ENCODE results near the gene ECSIT.
A peak's percentile ranks its signal among the peaks of the same experiment; 100 is the strongest.

ECSIT gene

DNA sequence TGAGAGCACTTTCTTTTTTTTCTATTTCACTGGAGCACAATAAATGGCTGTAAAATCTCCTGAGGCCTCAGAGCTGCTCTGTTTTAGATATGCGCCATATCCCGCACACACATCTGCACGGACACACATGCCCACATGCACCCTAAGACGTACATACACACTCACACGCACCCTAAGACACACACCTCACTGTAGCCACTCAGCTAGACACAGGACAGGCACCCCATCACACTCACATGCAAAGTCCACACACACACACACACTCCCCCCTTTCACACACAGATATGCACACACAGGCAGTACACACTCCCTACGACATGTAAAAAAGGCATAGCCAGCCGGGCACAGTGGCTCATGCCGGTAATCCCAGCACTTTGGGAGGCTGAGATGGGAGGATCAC, 21.3 kb upstream of the ECSIT start:
- DNase-seq (ENCODE audit: low read depth), result no peak

DNA sequence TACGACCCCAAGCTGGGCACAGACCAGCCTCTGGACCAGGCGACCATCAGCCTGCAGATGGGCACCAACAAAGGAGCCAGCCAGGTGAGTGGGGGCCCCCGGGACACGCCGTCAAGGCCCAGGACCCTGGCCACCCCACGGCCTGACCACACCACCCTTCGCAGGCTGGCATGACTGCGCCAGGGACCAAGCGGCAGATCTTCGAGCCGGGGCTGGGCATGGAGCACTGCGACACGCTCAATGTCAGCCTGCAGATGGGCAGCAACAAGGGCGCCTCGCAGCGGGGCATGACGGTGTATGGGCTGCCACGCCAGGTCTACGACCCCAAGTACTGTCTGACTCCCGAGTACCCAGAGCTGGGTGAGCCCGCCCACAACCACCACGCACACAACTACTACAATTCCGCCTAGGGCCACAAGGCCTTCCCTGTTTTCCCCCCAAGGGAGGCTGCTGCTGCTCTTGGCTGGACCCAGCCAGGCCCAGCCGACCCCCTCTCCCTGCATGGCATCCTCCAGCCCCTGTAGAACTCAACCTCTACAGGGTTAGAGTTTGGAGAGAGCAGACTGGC, 20.5 kb upstream of the ECSIT start:
- no peak for DNase-seq (ENCODE audit: low read depth)

DNA sequence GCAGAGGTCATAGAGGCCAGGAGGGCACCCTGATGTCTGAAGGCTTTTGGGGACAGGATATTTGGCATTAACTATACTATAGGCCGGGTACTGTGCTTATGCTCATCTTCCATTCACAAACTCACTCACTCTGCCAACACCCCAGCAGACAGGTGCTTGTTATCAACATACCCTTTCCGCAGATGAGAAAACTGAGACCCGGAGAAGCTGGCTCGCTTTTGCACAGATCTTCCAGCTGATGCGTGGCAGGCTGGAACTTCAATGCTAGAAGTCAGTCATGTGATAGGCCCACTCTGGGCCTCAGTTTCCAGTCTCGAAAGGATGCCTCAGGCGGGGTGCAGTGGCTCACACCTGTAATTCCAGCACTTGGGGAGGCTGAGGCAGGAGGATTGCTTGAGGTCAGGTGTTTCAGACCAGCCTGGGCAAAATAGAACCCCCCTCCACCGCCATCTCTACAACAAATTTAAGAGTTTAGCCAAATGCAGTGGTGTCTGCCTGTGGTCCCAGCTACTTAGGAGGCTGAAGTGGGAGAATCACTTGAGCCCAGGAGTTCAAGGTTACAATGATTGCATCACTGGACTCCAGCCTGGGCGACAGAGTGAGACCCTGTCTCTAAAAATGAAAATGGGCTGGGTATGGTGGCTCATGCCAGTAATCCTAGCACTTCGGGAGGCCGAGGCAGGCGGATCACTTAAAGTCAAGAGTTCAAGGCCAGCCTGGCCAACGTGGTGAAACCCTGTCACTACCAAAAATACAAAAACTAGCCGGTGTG, 19.2 kb upstream of the ECSIT start:
- no peak for DNase-seq (ENCODE audit: low read depth)

GRCh38 chr19:11541238-11541637, 12.3 kb upstream of the ECSIT start:
- no peak for DNase-seq (ENCODE audit: low read depth)

DNA sequence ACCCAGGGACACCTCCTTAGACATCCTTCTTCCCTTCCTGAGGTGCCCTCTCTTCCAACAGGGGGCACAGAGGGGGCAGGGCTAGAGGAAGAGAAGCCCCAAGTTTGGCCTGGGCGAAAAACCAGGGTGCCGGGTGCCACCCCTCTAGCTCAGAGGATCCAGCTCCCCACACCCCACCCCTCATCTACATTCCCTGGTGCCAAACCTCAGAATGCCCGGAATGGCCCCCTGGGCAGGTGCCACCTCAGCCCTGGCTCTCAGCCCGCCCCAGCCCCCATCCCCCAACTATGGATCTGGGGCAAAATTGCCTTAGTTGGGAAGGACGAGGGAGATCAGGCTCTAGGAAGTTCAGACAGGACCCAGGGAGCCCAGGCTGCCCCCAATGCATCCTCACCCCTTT, 11.7 kb upstream of the ECSIT start:
- DNase-seq (ENCODE audit: low read depth), result no peak

DNA sequence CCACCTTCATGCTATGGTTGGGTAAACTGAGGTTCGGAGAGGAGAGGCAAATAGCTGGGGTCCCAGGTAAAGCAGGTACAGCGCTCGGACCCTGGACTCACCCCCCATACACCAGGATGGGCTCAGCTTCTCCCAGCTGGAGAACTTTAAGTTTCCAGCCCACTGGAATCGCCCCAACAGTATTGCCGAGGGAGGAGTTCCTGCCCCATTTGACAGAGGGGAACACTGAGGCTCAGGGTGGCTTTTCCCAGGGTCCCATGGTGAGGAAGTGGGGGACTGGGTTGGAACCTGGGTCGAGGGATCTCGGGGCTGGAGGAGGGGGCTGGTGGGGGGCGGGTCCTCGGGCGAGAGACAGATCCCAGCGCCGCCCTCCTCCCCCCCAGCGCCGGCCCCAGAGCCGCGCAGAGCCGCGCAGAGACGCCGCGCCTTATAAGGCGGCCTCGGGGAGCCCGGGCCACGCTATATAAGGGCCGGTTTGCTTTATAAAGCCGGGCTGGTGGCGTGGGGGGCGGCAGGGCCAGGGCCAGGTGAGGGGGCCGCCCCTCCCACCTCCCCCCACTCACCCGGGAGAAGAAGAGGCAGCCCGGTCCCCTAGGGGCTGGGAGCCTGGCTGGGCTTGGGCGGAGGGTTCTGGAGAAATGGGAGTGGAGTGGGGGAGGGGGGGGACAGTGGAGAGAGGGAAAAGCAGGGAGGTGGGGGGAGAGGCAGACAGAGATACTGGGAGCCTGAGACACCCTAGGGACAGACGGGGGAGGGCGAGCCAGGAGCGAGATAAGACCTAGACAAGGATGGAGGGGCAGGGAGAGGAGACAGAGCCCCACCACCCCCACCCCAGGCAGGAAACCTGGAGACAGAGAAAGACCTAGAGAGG, 10.8 kb upstream of the ECSIT start:
- DNase-seq (ENCODE audit: low read depth), result no peak

- no peak for DNase-seq (ENCODE audit: low read depth)
Measured at GRCh38 chr19:11538232-11539036, 9.5 kb upstream of the ECSIT start, which contains the start of gene CNN1. Gene CNN1, plus strand, starts transcription at chr19:11538851. Its CDS starts 77 bp downstream, at chr19:11538928.

- peak; percentile 80 for DNase-seq (ENCODE audit: low read depth)
Measured at GRCh38 chr19:11535792-11536595, 7.1 kb upstream of the ECSIT start.

- no peak for DNase-seq (ENCODE audit: low read depth)
Measured at GRCh38 chr19:11534948-11535347, 6.0 kb upstream of the ECSIT start.

GRCh38 chr19:11534538-11534937, 5.6 kb upstream of the ECSIT start:
- DNase-seq (ENCODE audit: low read depth), result no peak

- peak; percentile 19 for DNase-seq (ENCODE audit: low read depth)
Measured at GRCh38 chr19:11530432-11530831, 1.5 kb upstream of the ECSIT start.

DNA sequence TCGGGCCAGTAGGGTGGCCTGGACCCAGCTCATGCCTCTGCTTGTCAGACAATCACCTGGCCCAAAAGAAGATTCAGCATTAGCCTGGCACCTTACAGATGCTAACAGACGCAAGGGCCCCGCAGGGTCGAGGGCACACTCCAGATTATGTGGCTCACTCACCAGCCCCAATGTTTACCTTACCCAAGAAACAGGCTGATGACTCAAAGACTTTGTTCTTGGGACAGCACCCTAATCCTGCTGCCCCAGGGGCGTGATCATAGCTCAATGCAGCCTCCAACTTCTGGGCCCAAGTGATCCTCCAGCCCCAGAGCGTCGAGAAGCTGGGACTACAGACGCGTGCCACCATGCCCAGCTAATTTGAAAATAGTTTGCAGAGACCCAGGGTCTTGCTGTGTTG, 9.8 kb downstream of the ECSIT start:
- DNase-seq (ENCODE audit: low read depth), result no peak

DNA sequence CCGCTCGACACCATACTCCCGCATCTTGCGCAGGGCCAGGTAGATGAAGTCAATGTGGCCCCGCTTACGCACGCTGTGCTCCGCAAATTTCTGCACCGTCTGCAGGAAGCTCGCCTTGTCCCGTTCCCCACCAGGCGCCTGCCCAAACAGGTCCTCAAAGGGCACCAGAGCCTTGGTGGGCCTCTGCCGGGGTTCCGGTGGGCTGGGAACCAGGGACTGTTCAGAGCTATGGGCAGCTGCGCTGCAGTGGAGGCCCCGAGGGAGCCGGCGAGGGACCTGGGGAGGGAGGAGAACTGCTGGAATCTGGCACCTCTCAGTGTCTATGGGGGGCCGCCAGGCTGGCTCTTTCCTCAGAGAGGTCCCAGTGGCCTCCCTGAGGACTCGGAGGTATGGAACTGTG, 15.0 kb downstream of the ECSIT start:
- DNase-seq (ENCODE audit: low read depth), result no peak

DNA sequence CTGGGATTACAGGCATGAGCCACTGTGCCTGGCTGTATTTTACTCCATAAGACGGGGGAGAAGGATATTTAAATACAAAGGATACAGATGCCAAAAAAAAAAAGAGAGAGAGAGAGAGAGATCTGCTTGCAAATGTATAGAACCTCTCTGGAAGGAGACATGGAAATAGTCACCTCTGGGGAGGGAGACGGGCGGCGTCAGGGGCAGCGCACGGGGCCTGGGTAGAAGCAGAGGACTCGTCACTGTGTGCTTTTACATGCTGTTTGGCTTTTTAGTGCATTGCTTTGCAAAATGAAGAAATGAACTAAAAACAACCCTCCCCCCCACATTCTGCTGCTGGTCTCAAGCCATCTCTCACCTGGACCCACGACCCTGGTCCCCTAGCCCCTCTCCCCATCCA, 18.5 kb downstream of the ECSIT start:
- DNase-seq (ENCODE audit: low read depth), result no peak

GRCh38 chr19:11507370-11508078, 21.4 kb downstream of the ECSIT start:
- no peak for DNase-seq (ENCODE audit: low read depth)

GRCh38 chr19:11506967-11507366, 22.0 kb downstream of the ECSIT start:
- DNase-seq (ENCODE audit: low read depth), result no peak

- no peak for DNase-seq (ENCODE audit: low read depth)
Measured at GRCh38 chr19:11506101-11506555, 22.8 kb downstream of the ECSIT start.

GRCh38 chr19:11505504-11506100, 23.3 kb downstream of the ECSIT start, which contains the start of gene ZNF653:
Gene ZNF653, minus strand, starts transcription at chr19:11505839. Its CDS starts 53 bp downstream, at chr19:11505786.
- DNase-seq (ENCODE audit: low read depth), result peak; percentile 95

- DNase-seq (ENCODE audit: low read depth), result peak; percentile 94
Measured at GRCh38 chr19:11505032-11505503, 23.9 kb downstream of the ECSIT start.
